Measurements from ENCODE around the gene ELP5.

ELP5 gene

DNA sequence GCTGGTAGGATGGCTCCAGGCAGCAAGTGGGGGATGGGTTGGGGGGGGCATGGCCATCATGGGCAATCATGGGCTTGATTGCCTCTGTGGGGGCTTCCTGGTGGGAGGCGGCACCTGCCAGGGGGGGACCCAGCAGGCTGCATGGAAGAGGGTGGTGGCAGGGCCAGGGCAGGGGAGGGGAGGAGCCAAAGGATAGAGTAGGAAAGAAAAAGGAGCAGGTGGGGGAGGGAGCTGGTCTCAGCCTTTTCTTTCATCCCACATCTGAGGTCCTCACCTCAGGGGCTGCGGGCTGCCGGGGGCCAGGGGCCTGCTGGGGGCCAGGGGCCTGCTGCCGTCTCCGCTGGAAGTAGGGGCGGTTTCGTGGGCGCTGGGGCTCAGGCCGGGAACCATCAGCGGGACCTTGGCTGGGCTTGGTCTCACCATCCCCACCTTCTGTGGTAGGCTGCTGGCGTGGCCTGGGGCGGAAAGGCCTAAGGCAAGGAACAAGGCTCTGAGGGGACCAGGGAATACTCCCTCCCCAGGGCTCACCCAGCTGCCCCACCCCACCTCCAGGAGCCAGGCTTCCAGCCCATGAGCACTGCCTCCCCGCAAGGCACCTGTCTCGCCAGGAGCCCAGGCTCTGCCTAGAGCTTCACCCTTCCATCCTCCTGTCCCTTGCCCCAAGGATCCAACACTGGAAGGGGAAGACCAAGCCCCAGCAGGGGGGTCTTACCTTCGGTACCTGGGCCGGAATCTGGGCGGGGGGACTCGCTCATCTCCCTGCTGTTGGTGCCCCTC is 37.4 kb downstream of the ELP5 start:
- peaks cover 52% of the 10 kb centered on the region for H3K27me3 ChIP-seq (replicated peaks)
- in situ Hi-C loops (cut with HindIII; ENCODE audit: low pct_ligation_motif_present, low sequenced_read_pairs), result no loop called here
- TF ChIP-seq, protein P1, sequence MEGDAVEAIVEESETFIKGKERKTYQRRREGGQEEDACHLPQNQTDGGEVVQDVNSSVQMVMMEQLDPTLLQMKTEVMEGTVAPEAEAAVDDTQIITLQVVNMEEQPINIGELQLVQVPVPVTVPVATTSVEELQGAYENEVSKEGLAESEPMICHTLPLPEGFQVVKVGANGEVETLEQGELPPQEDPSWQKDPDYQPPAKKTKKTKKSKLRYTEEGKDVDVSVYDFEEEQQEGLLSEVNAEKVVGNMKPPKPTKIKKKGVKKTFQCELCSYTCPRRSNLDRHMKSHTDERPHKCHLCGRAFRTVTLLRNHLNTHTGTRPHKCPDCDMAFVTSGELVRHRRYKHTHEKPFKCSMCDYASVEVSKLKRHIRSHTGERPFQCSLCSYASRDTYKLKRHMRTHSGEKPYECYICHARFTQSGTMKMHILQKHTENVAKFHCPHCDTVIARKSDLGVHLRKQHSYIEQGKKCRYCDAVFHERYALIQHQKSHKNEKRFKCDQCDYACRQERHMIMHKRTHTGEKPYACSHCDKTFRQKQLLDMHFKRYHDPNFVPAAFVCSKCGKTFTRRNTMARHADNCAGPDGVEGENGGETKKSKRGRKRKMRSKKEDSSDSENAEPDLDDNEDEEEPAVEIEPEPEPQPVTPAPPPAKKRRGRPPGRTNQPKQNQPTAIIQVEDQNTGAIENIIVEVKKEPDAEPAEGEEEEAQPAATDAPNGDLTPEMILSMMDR (IDR thresholded peaks at IDR 0.05; ENCODE audit: low read depth, low read length, missing control alignments), result no peak

DNA sequence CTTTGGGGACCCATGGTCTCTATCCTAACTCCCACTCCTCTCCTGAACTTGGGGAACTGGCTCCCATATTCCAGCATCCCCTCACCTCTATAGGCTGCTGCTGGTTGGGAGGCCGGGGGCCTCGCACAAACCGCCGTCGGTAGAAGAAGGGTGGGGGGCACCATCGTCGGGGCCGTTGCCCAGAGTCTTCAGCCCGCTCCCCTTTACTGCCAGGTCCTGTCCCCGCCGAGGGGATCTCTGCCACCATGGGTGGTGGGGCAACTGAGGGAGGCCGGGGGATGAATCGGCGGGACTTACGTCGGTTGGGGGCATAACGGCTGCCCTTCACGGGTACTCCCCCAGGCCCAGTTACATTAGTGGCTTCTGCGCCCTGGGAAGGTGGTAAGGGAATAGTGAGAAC is 38.2 kb downstream of the ELP5 start:
- H3K27ac ChIP-seq, result no peak overlapping the region
- TF ChIP-seq, protein P1 (IDR thresholded peaks at IDR 0.05; ENCODE audit: low read depth, low read length, missing control alignments), result no peak
- H3K36me3 ChIP-seq (replicated peaks), result no peaks in the 10 kb centered on the region
- no peak for DNase-seq
- peaks cover 57% of the 10 kb centered on the region for H3K27me3 ChIP-seq (replicated peaks)
- no peak overlapping the region for H3K4me3 ChIP-seq (ENCODE audit: low read depth, low read length)
- in situ Hi-C loops (cut with HindIII; ENCODE audit: low pct_ligation_motif_present, low sequenced_read_pairs), result no loop called here

More for the DNA sequence above, 37.4 kb downstream of the ELP5 start:
- DNase-seq, result no peak
- no peak overlapping the region for H3K4me3 ChIP-seq (ENCODE audit: low read depth, low read length)
- H3K27ac ChIP-seq, result no peak overlapping the region
- H3K36me3 ChIP-seq (replicated peaks), result no peaks in the 10 kb centered on the region

DNA sequence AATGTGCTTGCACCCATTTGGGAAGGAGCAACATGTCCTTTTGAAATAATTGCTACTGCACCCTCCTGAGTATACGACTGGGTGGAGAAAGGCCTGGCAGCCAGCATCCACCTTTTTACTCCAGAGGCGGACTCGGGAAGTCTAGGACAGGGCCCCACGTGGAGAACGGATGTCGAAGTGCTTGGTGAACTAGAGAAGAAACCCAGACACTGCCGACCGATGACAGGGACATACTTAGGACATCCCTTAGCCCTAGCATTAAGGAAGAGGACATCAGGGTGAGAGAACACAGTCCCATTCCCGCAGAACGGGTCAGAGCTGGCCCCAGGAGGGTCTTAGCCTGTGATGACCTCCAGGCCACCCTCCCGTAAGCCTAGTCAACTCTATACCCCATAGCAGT is 38.7 kb downstream of the ELP5 start:
- in situ Hi-C loops (cut with HindIII; ENCODE audit: low pct_ligation_motif_present, low sequenced_read_pairs), result no loop called here
- Histone ChIP-seq H3K27me3 (replicated peaks) (peaks cover 60% of the 10 kb centered on the region), H3K4me3 (ENCODE audit: low read depth, low read length) (no peak overlapping the region), H3K36me3 (replicated peaks) (no peaks in the 10 kb centered on the region), H3K27ac (no peak overlapping the region)
- TF ChIP-seq, protein P1 (IDR thresholded peaks at IDR 0.05; ENCODE audit: low read depth, low read length, missing control alignments), result no peak
- DNase-seq, result no peak

DNA sequence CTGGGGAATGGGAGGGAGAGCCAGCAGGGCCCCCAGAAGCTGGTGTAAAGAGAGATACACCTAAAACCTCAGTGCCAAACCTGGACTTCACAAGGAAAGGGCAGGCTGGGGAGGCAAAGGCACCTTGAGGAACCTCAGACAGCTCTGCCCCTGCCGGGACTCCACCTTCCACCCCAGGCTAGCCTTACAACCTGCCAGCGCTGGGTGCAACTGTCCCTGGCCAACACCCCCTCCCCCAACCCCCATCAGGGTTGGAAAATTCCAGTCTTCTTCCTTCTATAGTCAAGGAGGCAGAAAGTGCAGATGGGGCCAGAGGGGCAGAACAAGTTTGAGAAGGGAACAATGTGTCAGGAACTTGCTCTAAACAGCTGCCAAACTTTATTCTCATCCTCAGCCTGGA is 40.2 kb downstream of the ELP5 start:
- H3K27me3 ChIP-seq (replicated peaks), result peaks cover 60% of the 10 kb centered on the region
- no peaks in the 10 kb centered on the region for H3K36me3 ChIP-seq (replicated peaks)
- in situ Hi-C loops (cut with HindIII; ENCODE audit: low pct_ligation_motif_present, low sequenced_read_pairs), result no loop called here
- no peak overlapping the region for H3K4me3 ChIP-seq (ENCODE audit: low read depth, low read length)
- TF ChIP-seq, protein P1 (IDR thresholded peaks at IDR 0.05; ENCODE audit: low read depth, low read length, missing control alignments), result no peak
- no peak for DNase-seq
- no peak overlapping the region for H3K27ac ChIP-seq

DNA sequence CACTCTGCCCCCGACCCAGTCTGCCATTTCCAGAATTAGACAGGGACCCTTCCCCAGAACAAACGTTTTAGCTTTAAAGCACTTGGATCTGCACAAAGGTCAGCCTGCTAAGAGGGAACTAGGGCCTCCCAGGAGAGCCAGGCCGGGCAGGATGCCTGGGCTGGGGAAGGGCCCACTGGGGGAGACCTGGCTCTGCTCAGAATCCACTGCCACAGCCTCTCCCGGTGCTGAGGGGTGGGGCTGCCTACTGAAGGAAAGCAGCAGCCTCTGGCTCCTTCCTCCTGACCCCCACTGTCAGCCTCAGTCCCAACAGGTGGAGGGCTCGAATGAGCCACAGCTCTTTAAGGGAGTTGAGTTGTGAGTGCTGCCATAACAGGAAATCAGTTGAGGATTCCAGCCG is 40.7 kb downstream of the ELP5 start:
- Histone ChIP-seq H3K27ac (no peak overlapping the region), H3K27me3 (replicated peaks) (peaks cover 58% of the 10 kb centered on the region), H3K36me3 (replicated peaks) (no peaks in the 10 kb centered on the region), H3K4me3 (ENCODE audit: low read depth, low read length) (no peak overlapping the region)
- in situ Hi-C loops (cut with HindIII; ENCODE audit: low pct_ligation_motif_present, low sequenced_read_pairs), result no loop called here
- TF ChIP-seq, protein P1 (IDR thresholded peaks at IDR 0.05; ENCODE audit: low read depth, low read length, missing control alignments), result no peak
- DNase-seq, result no peak

DNA sequence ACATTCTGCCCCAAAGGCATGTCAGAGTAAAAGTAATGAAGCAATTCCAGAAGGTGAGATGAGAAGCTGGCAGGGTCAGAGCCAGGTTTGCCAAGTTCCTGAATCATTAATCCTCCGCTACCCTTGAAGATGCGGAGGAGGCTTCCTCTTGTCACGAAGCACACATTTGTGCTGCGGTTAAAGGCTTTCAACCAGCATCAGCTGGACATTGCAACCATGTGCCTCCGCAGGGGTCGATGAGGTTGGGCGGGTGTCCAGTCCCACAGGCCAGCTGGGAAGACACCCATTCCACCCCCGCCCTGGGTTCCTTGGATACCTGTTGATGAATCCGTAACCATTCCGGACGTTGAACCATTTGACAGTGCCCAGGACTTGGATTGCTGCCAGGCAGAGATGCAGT is 41.1 kb downstream of the ELP5 start:
- no peak overlapping the region for H3K4me3 ChIP-seq (ENCODE audit: low read depth, low read length)
- H3K27ac ChIP-seq, result no peak overlapping the region
- TF ChIP-seq, protein P1 (IDR thresholded peaks at IDR 0.05; ENCODE audit: low read depth, low read length, missing control alignments), result no peak
- H3K27me3 ChIP-seq (replicated peaks), result peaks cover 53% of the 10 kb centered on the region
- no peaks in the 10 kb centered on the region for H3K36me3 ChIP-seq (replicated peaks)
- no peak for DNase-seq
- in situ Hi-C loops (cut with HindIII; ENCODE audit: low pct_ligation_motif_present, low sequenced_read_pairs), result no loop called here

Measured in brain microvascular endothelial cell (primary cell).